Kidney epithelial cell (primary cell): ENCODE results near the gene SRSF8. TPM values are rescaled to one million over a fixed set of nuclear protein-coding genes. Genes with fewer than 3 reads are reported as not detected.

Experiments used
- DNase-seq: peaks from one replicate; pipeline ENCODE4 v3.0.0-alpha.2; 2010; ENCODE audit warnings: low read depth
- H3K27me3 ChIP-seq: 2 replicates; pipeline ENCODE4 v1.6.0; 2011; ENCODE audit warnings: low read length; ENCODE audit not compliant: control insufficient read depth, insufficient read depth
- H3K36me3 ChIP-seq: 2 replicates; pipeline ENCODE4 v1.5.1; 2011; ENCODE audit warnings: low read length; ENCODE audit not compliant: control insufficient read depth, insufficient read depth
- H3K4me3 ChIP-seq: 2 replicates; pipeline ENCODE4 v1.5.1; 2011; ENCODE audit warnings: low read depth, mild to moderate bottlenecking, control low read depth, low read length
- total RNA-seq: library from RNA; depleted of rRNA; stranded (reverse); fragments of >200 nt; gene quantifications from 2 replicates; pipeline ENCODE4 v1.2.3, GENCODE V29; 2015
- TF ChIP-seq, protein P1 (sequence below): IDR thresholded peaks from 2 replicates; pipeline ENCODE4 v1.5.1; 2011; ENCODE audit warnings: mild to moderate bottlenecking, moderate library complexity, low read length, control low read depth, inconsistent platforms; ENCODE audit not compliant: insufficient read depth, poor library complexity, severe bottlenecking

Gene SRSF8
- total RNA-seq, 1 donor from 2014 or later: 34.2 TPM

DNA sequence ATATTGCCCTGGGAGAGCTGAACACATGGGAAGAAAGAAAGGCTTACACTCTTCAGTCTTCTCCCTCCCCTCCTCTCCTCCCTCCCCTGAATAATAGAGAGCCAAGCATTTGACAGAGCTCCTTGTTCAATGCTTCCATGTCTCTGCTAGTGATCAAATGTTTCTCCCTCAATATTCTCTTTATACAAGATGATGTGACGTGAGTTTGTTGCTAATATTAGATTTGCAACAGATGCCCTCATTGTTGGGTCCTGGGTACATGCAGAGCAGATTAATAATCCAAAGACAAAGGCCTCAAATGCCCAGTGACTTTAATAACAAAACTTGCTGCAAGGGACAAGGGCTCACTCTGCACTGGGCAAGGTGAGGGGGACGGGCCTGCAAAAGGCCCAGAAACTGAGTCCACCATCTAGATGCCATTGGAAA lies 15.9 kb downstream of the SRSF8 start:
- Histone ChIP-seq H3K36me3 (no peaks in the 10 kb centered on the region), H3K27me3 (no peaks in the 10 kb centered on the region), H3K4me3 (no peak overlapping the region)
- TF ChIP-seq, protein P1, sequence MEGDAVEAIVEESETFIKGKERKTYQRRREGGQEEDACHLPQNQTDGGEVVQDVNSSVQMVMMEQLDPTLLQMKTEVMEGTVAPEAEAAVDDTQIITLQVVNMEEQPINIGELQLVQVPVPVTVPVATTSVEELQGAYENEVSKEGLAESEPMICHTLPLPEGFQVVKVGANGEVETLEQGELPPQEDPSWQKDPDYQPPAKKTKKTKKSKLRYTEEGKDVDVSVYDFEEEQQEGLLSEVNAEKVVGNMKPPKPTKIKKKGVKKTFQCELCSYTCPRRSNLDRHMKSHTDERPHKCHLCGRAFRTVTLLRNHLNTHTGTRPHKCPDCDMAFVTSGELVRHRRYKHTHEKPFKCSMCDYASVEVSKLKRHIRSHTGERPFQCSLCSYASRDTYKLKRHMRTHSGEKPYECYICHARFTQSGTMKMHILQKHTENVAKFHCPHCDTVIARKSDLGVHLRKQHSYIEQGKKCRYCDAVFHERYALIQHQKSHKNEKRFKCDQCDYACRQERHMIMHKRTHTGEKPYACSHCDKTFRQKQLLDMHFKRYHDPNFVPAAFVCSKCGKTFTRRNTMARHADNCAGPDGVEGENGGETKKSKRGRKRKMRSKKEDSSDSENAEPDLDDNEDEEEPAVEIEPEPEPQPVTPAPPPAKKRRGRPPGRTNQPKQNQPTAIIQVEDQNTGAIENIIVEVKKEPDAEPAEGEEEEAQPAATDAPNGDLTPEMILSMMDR: no peak
- DNase-seq: no peak

DNA sequence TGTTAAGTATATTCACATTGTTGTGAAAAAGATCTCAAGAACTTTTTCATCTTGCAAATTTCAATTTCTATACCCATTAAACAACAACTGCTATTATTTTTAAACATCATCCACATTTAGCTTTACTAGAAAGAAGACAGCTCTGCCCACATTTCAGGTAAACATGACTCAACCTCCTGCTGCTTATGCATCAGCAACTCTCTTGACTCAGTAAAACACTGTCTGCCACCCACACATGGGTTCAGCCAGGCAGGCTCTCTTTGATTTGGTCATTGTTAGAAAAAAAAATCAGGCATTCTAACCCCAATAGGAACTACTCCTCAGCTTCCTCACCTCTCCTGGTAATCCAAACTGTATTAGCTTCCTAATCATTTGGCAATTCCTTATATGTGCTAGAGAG lies 17.8 kb downstream of the SRSF8 start:
- no peak overlapping the region for H3K4me3 ChIP-seq
- no peaks in the 10 kb centered on the region for H3K27me3 ChIP-seq
- no peaks in the 10 kb centered on the region for H3K36me3 ChIP-seq
- TF ChIP-seq, protein P1: no peak
- peak; percentile 83 for DNase-seq

DNA sequence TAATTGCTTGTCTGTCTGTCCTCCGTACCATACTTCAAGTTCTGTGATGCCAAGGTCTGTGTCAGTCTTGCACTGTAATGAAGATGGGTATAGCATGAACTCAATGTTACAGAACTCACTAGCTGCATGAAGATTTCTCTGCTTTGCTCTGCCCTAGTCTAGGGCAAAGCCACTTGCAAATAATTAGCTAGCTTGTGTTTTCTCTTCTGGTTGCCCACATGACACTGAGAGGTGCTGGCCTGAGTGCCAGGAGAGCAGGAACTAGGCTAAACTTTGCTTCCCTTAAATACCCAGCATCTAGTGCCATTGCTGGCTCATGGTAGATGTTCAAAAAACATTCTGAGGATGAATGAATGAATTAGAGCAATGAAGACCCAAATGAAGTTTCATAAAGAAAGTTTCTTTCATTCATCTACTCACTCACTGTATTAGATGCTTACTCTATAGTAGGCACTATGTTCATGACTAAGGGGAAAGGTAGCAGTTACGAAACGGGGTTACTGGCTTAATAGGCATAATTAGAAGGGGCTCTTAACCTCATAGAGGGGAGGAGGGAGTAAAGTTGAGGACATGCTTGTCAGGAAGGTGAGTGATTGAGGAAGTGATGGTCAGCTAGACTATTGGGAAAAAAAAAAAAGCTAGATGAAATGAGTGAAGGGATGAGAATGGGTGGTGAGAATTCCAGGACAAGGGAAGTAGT lies 18.5 kb downstream of the SRSF8 start:
- H3K4me3 ChIP-seq: no peak overlapping the region
- TF ChIP-seq, protein P1: no peak
- H3K36me3 ChIP-seq: no peaks in the 10 kb centered on the region
- H3K27me3 ChIP-seq: no peaks in the 10 kb centered on the region
- no peak for DNase-seq

DNA sequence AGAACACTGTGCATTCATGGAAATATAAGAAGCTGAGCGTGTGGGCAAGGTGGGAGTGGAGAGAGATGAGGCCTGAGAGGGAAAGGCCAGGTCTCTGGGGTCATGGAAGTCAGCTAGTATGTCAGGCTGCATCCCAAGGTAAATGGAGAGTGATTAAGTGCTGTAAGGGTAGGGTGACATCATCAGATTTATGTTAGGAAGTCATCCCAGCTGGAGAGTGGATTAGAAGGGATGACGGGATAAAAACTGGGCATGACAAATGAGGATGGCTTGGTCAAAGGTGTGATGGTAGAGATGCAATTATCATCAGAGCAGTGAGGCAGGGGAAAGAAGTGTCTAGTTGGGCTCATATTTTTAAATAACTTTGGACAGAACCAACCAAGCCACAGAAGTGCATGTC lies 19.4 kb downstream of the SRSF8 start:
- H3K36me3 ChIP-seq: no peaks in the 10 kb centered on the region
- TF ChIP-seq, protein P1: no peak

DNA sequence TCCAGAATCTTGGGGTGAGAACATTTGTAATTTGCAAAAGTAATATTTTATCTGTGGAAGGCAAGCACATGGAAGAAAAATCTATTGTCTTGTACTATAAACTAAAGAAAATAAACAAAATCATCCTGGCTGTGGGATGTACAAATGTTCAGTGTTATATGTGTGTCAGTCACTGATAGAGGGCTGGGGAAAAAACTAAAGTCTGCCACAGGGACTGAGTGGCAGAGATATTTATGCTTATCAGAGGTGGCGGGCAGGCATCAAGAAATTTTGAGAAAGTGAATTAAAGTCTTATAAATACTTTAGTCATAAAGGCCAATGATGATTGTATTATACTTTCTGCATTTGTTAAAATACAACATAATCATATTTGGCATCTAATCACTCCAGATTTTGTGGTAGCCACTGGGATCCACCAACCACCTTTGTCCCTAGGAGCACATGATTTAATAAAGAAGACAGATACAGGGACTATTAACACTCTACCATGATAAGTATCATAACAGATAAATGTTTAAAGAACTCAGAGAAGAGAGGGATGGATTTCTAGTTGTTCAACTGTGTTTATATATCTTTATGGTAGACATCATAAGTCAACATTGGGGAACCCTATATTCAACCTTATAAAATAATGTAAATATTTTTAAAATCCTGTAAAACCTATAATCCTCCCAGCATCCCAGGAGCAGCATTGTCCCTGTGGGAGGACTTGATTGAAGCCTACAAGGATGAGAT lies 20.3 kb downstream of the SRSF8 start:
- TF ChIP-seq, protein P1: no peak
- H3K4me3 ChIP-seq: no peak overlapping the region
- no peaks in the 10 kb centered on the region for H3K36me3 ChIP-seq
- no peak for DNase-seq
- H3K27me3 ChIP-seq: no peaks in the 10 kb centered on the region

More for the DNA sequence above, 19.4 kb downstream of the SRSF8 start:
- DNase-seq: no peak
- no peak overlapping the region for H3K4me3 ChIP-seq
- H3K27me3 ChIP-seq: no peaks in the 10 kb centered on the region
